Measurements from ENCODE around the gene PHLPP1.
A peak's percentile ranks its signal among the peaks of the same experiment; 100 is the strongest.

PHLPP1 gene

GRCh38 chr18:62730941-62731340, 15.6 kb downstream of the PHLPP1 start:
- peaks cover 14% of the 10 kb centered on the region; the same call in 1 of the 2 replicates for H3K4me1 ChIP-seq (ENCODE audit: control insufficient read depth, insufficient read depth, low read length)
- H3K36me3 ChIP-seq (ENCODE audit: control insufficient read depth in 2 of 2, insufficient read depth in 1 of 2, low read length in 2 of 2), result no peaks in the 10 kb centered on the region; a peak in 1 of 3 replicates
- H3K27ac ChIP-seq (ENCODE audit: extremely low read depth, low read depth, low read length), result no peak overlapping the region
- no peaks in the 10 kb centered on the region; the same call in 1 of the 2 replicates for H3K9me3 ChIP-seq (ENCODE audit: control insufficient read depth, insufficient read depth, low read depth, low read length)
- ChIA-PET POLR2A (no interaction called here), CTCF (interaction anchor here (0.9 kb wide), 1 partner anchor 27 kb away, joined by 4 read pairs; no protein-coding TSS in a partner anchor)
- no peak overlapping the region for H3K4me3 ChIP-seq (ENCODE audit: low read depth, low read length)
- TF ChIP-seq FEZF1 (tag by site-specific recombination; IDR thresholded peaks at IDR 0.05), result no peak
- no peak for TF ChIP-seq ZNF449 (tag by site-specific recombination; IDR thresholded peaks at IDR 0.05)
- TF ChIP-seq ZNF654 (tag by site-specific recombination; IDR thresholded peaks at IDR 0.05; ENCODE audit: low read depth), result no peak
- no peak for TF ChIP-seq ZNF169 (tag by site-specific recombination; IDR thresholded peaks at IDR 0.05)
- no peak for TF ChIP-seq ZNF19 (tag by site-specific recombination; IDR thresholded peaks at IDR 0.05; ENCODE audit: low read depth)
- no peak for TF ChIP-seq ZSCAN23 (tag by site-specific recombination; IDR thresholded peaks at IDR 0.05)
- no peak for TF ChIP-seq ZNF624 (tag by site-specific recombination; IDR thresholded peaks at IDR 0.05)

- no peak overlapping the region for H3K27ac ChIP-seq (ENCODE audit: extremely low read depth, low read depth, low read length)
- TF ChIP-seq REST (tag by site-specific recombination; IDR thresholded peaks at IDR 0.05) (no peak), ZFP41 (tag by site-specific recombination; IDR thresholded peaks at IDR 0.05; ENCODE audit: borderline replicate concordance) (no peak), ZNF140 (tag by site-specific recombination; IDR thresholded peaks at IDR 0.05) (0 out of 2 replicates have a peak, but pooled peaks have one; percentile 12), ZBTB17 (tag by site-specific recombination; IDR thresholded peaks at IDR 0.05) (no peak), ZNF146 (tag by site-specific recombination; IDR thresholded peaks at IDR 0.05) (no peak), HOXD13 (CRISPR knock-in tag; IDR thresholded peaks at IDR 0.05; ENCODE audit: borderline replicate concordance) (no peak), PBX3 (CRISPR knock-in tag; IDR thresholded peaks at IDR 0.05) (no peak), GLIS1 (tag by site-specific recombination; IDR thresholded peaks at IDR 0.05) (no peak)
- ChIA-PET POLR2A (no interaction called here), CTCF (no interaction called here)
- H3K9me3 ChIP-seq (ENCODE audit: control insufficient read depth, insufficient read depth, low read depth, low read length), result no peaks in the 10 kb centered on the region; the same call in 1 of the 2 replicates
- peaks cover 18% of the 10 kb centered on the region; the same call in 1 of the 2 replicates for H3K4me1 ChIP-seq (ENCODE audit: control insufficient read depth, insufficient read depth, low read length)
- H3K4me3 ChIP-seq (ENCODE audit: low read depth, low read length), result no peak overlapping the region
- H3K36me3 ChIP-seq (ENCODE audit: control insufficient read depth in 2 of 2, insufficient read depth in 1 of 2, low read length in 2 of 2), result no peaks in the 10 kb centered on the region; a peak in 1 of 3 replicates
These were observed 17.3 kb downstream of the PHLPP1 start for GRCh38 chr18:62732617-62733016.

- TF ChIP-seq PRDM4 (tag by site-specific recombination; IDR thresholded peaks at IDR 0.05), result no peak
- TF ChIP-seq PRDM6 (tag by site-specific recombination; IDR thresholded peaks at IDR 0.05), result peak; percentile 43; the same call in 1 of the 2 replicates
- TF ChIP-seq ZNF621 (tag by site-specific recombination; IDR thresholded peaks at IDR 0.05), result no peak
- no peak for TF ChIP-seq ZNF776 (tag by site-specific recombination; IDR thresholded peaks at IDR 0.05; ENCODE audit: borderline replicate concordance)
- no peak for TF ChIP-seq ZNF76 (tag by site-specific recombination; IDR thresholded peaks at IDR 0.05; ENCODE audit: borderline replicate concordance, low read depth)
- CTCF ChIA-PET, result interaction anchor here (0.7 to 0.9 kb wide), 2 partner anchors 11 to 44 kb away, joined by 3 to 6 read pairs; no protein-coding TSS in a partner anchor
- POLR2A ChIA-PET, result no interaction called here
These were observed 18.9 kb downstream of the PHLPP1 start for GRCh38 chr18:62734290-62734689.

More at GRCh38 chr18:62734290-62734689, 18.9 kb downstream of the PHLPP1 start:
- H3K4me3 ChIP-seq (ENCODE audit: low read depth, low read length), result no peak overlapping the region
- peaks cover 19% of the 10 kb centered on the region for H3K4me1 ChIP-seq (ENCODE audit: control insufficient read depth, insufficient read depth, low read length)
- H3K36me3 ChIP-seq (ENCODE audit: control insufficient read depth in 2 of 2, insufficient read depth in 1 of 2, low read length in 2 of 2), result no peaks in the 10 kb centered on the region; a peak in 1 of 3 replicates
- no peak overlapping the region for H3K27ac ChIP-seq (ENCODE audit: extremely low read depth, low read depth, low read length)
- no peaks in the 10 kb centered on the region; the same call in 1 of the 2 replicates for H3K9me3 ChIP-seq (ENCODE audit: control insufficient read depth, insufficient read depth, low read depth, low read length)
